Adipose tissue (tissue), 3 donors: ENCODE measurements around the gene RGS6. TPM values are rescaled to one million over a fixed set of nuclear protein-coding genes. Genes with fewer than 3 reads are reported as not detected.

Experiments used
- H3K27ac ChIP-seq: one replicate; pipeline ENCODE4 v1.5.1; 2013; ENCODE audit warnings: low read depth, low read length
- WGBS, 3 donors: extraction: QIAGEN DNeasy Blood & Tissue Kit; methylation state at CpG; one replicate each; pipeline ENCODE4 v1.1.7; 2013; 5-methylcytosine and 5-hydroxymethylcytosine counted together
- polyA plus RNA-seq, 3 donors: library from polyadenylated mRNA; stranded (reverse); fragments of 200-250 nt; gene quantifications; one replicate each; pipeline ENCODE4 v1.2.3, GENCODE V29; 2013
- donor health status: healthy with polysubstance abuse.
- donor health status: Bipolar disorder and iron deficiency.
- donor health status: healthy.

RGS6 gene
- polyA plus RNA-seq, 3 donors: 0.79 to 1.9 (median 1.6) TPM

DNA sequence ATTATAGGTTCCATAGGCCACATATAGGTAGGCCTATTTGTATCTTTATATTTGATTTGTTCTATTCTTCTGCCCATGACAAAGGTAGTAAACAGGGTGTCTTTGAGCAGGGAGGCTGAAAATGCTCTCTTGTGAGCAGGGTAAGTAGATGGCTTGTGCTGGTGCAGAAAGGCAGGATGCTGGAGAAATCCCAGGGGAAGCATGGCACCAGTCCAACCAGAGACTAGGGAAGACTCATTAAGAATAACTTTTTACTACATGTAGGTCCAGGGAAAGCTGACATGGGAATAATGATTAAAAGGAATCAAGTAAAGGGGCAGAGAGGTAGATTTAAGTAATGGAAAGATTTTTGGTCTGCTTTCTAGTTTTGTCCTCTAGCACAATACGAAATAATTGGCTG lies 245.0 kb downstream of the RGS6 start:
- H3K27ac ChIP-seq: no peak overlapping the region
- WGBS, 3 donors: 67 to 85% (median 68%) methylated on average over 1 of the region's 1 CpG

DNA sequence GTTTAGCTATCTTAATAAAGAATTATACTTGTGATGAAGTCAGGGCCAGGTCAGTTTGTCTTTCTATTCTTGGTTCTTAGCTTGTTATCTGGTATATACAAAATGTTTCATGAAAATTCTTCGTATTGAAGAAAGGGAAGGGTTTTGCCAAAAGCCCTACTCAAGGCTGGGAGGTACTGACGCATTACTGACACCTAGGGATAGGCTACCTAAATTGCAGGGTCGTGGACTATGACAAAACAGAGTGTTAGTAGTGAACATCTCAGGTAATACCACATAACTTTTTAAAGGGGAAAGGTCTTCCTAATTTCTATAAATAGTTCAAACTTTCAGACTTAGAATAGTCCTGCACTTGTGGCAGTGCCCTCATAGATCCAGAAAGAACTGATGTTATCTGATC lies 246.3 kb downstream of the RGS6 start:
- 63 to 76% (median 65%) methylated on average over 3 of the region's 3 CpGs for WGBS, 3 donors
- no peak overlapping the region for H3K27ac ChIP-seq

DNA sequence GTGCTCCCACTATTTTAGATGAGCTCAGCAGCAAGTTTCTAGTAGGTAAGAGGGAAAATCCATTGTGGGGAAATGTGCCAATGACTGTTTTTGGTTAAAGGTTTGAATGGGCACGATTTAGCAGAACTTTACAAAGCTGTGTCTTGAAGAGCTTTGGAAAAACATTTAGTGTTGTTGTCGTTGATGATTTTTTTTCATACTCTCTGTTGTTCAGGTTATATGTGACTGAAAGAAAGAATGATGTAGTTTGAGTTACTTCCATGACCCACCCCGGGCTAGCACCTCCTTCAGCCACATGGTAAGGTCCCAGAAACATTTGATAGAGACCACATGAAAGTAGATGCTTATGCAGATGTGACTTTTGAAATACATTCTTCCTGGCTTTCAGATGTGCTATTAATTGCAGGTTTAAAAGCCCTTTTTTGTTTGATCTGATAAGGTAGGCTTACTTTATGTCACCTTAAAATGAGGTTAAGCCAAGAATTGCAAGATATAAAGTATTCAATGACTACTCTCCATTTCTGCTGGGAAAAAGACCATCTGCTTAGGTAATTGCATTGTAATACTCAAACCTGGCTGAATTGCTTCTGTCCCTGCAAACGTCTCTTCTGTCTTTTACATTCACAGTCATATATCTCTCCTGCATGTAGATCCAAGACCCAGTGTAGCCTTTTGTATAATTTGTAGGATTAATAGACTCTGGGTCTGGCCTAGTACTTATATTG lies 250.6 kb downstream of the RGS6 start:
- no peak overlapping the region for H3K27ac ChIP-seq
- 38 to 63% (median 60%) methylated on average over 4 of the region's 4 CpGs for WGBS, 3 donors

GRCh38 chr14:72183631-72184030 lies 251.4 kb downstream of the RGS6 start:
- WGBS, 3 donors: 34 to 75% (median 66%) methylated on average over 2 of the region's 2 CpGs
- H3K27ac ChIP-seq: no peak overlapping the region

GRCh38 chr14:72186523-72186922 lies 254.3 kb downstream of the RGS6 start:
- WGBS, 3 donors: 30 to 53% (median 35%) methylated on average over 3 of the region's 3 CpGs
- no peak overlapping the region for H3K27ac ChIP-seq

- WGBS, 3 donors: 68 to 74% (median 71%) methylated on average over 4 of the region's 4 CpGs
- H3K27ac ChIP-seq: no peak overlapping the region
Measured at GRCh38 chr14:72196237-72197015, 264.2 kb downstream of the RGS6 start.

GRCh38 chr14:72201645-72202044 lies 269.4 kb downstream of the RGS6 start:
- H3K27ac ChIP-seq: no peak overlapping the region

DNA sequence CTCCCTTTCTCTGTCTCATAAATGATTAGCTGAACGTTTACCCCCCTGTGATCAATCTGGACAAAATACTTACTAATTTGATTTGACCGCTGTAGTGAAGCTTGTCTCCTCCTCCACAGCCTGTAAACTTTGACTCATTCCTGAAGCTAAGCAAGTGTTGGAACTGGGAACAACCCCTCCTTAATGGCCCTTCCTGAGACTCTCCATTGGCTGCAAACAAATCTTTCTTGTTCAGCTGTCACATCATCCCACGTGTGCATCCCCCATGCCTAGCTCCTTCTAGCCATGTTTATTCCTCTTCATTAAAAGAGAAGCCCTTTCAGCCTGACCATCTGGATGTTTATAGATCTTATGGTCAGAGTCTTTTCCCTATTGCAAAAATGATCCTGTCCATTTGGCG lies 281.2 kb downstream of the RGS6 start:
- no peak overlapping the region for H3K27ac ChIP-seq
- WGBS, 3 donors: 61 to 74% (median 68%) methylated on average over 4 of the region's 4 CpGs

DNA sequence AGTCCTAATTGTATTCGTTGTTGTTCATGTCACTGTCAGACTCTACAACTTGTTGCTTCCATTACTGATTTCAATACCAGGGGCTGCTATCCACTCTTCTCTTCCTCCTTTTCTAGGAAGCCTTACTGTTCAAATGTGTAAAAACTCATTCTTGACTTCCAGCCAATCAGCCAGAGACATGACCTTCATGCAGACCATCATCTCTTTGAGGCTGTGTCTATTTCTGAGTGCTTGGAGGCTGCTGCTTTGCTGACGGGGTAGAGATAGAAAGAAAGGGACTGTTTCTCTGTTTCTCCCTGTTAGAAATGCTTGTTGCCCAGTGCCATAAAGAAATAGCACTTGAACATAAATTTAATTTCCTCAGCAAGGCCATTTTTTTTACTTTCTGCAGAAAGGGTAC lies 282.9 kb downstream of the RGS6 start:
- WGBS, 3 donors: 76 to 93% (median 87%) methylated on average over 2 of the region's 2 CpGs
- H3K27ac ChIP-seq: no peak overlapping the region

- 70 to 93% (median 91%) methylated on average over 1 of the region's 1 CpG for WGBS, 3 donors
Measured at GRCh38 chr14:72217135-72217534, 284.9 kb downstream of the RGS6 start.

DNA sequence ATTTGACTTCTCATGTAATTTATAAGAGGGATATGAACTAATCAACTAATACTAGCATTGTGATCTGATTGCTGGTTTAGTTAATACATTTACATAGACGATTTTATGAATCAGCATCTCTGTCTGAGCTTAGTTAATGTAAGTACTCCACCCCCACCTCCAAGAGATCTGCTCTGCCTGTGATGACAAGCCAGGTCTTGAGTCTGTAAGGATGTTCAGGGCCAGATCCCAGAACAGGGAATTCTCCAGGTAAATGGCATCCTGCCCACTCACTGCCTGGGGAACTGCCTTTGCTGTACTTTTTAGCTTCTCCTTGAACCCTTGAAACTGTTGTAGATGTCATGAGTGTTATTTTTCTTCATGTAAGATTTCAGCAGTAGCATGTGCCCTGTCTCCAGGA lies 289.8 kb downstream of the RGS6 start:
- H3K27ac ChIP-seq: no peak overlapping the region
- 73 to 81% (median 76%) methylated on average over 1 of the region's 1 CpG for WGBS, 3 donors

More at GRCh38 chr14:72217135-72217534, 284.9 kb downstream of the RGS6 start:
- H3K27ac ChIP-seq: no peak overlapping the region

GRCh38 chr14:72236629-72237028 lies 304.4 kb downstream of the RGS6 start:
- 84 to 89% (median 87%) methylated on average over 22 of the region's 22 CpGs for WGBS, 3 donors
- no peak overlapping the region for H3K27ac ChIP-seq

DNA sequence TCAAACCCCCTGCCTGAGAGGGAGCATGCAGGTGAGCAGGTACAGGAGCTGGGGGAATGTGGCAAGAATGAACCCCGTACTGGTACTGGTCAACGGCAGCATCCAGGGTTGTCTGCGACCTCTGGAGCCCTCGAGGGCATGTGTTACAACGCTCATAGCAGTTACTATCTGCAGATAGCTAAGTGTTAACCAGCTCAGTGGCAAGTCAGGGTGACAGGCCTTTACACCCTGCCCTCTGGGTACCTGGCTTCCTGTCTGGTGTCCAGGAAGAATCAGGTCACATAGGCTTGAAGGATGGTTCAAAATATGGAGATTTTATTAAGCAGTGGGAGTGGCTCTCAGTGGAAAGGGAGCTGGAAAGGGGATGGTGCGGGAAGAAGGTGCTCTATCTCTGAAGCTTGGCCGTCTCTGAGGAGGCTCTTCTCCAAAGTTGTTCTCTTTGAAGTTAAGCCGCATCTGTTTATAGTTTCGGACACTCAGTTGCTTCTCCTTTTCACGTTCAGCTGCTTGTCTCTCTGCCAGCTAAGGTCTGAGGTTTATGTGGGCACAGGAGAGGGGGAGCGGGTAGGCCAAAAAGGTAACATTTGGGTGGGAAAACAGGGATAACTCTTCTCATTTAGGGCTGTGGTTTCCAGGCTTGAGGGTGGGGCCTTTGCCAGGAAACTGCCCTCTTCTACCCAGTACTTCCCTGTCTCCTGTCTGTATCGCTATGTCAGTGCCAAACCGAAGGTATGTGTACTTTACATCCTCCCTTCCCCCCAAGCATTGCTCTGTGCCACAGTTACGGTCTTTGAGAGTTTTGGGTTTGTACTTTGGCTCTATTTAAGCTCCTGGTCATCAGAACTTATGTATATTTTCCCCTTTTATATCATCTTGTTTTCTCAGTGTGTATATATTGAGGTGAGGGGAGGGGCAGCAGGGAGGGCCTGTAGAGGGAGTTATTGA lies 305.8 kb downstream of the RGS6 start:
- no peak overlapping the region for H3K27ac ChIP-seq
- WGBS, 3 donors: 70 to 80% (median 74%) methylated on average over 14 of the region's 14 CpGs

DNA sequence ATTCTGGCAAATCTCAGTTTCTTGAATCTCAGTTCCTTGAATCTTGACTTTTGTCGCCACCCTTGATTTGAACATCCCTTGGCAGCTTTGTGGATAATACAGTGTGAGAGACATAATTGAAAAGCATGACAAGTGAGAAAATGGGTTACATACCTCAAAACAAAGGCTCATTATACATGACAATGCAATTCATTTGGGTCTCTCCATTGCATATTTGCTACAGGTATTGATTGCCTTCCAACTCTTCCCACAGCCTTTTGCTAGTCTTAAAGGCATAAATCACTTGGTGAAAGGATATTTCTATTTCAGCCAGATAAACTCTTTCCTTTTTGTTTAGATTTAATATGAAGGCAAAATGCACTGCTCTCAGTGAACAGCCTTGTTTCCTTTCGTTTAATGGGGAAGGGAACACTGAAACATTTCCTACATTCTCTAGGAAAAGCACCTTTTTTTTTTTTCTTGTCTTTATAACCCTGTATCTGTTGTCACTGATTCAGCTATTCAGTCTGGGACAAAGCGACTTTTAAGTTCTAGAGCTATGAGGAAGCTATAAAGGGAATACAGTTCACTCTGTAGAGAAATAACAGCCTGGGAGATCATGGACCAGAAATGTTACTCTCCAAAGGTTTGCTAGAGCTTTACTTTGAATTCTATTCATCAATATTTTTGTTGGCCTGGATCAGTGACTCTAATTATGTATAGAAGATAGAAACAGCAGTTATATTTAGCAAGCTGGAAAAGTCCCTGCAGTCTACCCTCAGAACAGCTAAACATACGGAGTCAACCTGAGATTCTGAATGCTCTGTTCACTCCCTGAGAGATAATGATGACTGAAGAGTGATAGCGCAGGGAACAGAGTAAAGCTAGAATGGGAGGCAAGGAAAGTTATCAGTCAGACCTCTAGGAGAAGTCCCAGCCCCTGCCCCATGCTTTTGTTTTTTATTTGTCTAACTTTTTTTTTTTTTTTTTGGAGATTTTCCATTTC lies 311.4 kb downstream of the RGS6 start:
- 61 to 75% (median 74%) methylated on average over 5 of the region's 5 CpGs for WGBS, 3 donors
- no peak overlapping the region for H3K27ac ChIP-seq

DNA sequence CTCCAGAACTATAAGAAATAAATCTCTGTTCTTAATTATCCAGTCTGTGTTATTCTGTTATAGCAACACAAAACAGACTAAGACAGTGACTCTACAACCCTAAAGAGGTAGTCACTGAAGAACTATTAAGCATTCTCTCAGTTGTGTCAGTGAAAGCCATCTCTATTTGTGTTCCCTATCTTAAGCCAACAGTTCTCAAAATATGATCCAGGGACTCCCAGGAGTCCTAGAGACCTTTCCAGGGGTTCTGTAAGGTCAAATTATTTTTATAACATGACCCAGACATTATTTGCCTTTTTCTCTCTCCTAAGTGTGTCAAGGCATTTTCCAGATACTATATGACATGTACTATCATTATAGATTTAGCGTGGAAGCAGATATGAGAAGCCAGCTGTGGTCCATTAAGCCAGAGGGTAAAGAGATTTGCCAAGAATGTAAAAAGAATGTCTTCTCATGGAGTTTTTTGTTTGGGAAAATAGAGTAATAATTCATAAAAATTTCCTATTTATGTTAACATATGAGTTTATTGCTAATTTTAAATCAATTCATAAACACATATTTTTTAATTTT lies 315.8 kb downstream of the RGS6 start:
- 70 to 75% (median 71%) methylated on average over 1 of the region's 1 CpG for WGBS, 3 donors
- H3K27ac ChIP-seq: no peak overlapping the region

DNA sequence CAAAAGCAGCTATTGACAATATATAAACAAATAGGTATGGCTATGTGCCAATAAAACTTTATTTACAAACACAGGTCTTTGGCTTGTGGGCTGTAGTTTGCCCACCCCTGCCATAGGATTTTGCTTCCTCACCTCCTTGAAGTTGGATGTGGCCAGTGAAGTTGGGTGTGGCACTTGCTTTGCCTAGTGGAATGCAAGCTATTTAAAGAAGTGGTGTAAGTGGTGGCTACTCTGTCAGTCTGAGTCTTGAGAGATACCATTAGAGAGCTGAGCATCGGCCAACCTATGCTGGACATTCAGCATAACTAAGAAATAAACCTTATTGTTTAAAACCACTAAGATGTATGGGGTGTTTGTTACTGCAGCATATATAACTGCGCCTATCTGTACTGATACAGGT lies 321.3 kb downstream of the RGS6 start:
- 81 to 93% (median 88%) methylated on average over 2 of the region's 2 CpGs for WGBS, 3 donors
- H3K27ac ChIP-seq: no peak overlapping the region

DNA sequence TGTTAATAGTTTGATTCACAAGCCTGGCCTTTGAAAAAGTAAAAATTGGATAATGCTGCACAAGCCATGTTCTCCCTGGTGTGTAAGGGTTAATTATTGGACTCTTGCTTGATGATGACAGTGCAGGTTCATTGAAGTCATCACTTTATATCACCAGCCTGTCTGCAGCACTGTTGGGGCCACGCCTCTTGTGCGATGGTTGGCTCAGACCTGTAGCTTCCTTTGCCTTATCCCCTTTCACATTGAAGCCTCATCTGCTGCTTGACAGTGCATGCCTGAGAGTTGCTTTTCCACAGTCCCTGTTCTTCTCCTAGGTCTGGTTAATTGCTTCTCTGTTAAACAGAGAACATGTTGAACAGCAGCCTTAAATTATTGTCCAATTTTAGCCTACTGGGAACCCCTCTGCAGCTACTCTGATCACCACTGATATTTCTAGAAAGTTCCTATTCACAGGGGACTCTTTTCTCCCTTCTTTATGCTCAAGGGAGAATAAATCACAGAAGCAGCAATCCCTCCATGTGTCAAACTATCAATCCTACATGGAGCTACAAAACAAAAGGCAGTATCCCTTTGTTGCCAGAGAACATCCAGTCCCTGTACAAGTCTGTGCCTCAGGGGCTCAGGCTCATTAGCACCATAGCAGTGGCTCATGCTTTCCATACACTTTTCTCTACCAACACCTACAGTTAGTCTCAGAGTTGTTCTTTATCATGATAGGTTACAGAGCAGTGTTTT lies 322.1 kb downstream of the RGS6 start:
- 79 to 85% (median 84%) methylated on average over 2 of the region's 2 CpGs for WGBS, 3 donors
- H3K27ac ChIP-seq: no peak overlapping the region
